Measurements from ENCODE around the gene ANKRD39.

Gene ANKRD39

DNA sequence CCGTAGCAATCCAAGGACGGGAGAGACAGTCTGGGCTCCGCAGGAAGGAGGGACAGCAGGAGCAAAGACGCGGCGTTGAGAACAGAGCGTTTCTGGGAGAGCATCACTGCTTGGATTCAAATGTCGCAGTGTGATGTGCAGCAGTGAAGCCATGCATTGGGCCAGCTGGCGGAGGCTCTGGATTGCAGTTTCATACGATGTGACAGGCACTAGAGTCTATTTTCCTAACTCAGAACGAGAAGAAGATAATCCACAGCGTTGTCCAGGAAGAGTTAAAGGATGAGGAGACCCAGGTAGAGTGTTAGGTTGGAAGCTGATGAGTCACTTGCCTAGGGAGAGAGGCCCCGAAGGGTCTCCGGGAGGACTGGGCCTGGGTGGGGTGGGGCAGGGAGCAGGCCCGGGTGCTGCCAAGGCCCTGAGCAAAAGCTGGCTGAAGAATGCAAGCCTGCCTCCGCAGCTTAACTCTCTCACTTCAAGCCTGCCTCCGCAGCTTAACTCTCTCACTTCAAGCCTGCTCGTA lies 29.7 kb upstream of the ANKRD39 start:
- DNase-seq = no peak

DNA sequence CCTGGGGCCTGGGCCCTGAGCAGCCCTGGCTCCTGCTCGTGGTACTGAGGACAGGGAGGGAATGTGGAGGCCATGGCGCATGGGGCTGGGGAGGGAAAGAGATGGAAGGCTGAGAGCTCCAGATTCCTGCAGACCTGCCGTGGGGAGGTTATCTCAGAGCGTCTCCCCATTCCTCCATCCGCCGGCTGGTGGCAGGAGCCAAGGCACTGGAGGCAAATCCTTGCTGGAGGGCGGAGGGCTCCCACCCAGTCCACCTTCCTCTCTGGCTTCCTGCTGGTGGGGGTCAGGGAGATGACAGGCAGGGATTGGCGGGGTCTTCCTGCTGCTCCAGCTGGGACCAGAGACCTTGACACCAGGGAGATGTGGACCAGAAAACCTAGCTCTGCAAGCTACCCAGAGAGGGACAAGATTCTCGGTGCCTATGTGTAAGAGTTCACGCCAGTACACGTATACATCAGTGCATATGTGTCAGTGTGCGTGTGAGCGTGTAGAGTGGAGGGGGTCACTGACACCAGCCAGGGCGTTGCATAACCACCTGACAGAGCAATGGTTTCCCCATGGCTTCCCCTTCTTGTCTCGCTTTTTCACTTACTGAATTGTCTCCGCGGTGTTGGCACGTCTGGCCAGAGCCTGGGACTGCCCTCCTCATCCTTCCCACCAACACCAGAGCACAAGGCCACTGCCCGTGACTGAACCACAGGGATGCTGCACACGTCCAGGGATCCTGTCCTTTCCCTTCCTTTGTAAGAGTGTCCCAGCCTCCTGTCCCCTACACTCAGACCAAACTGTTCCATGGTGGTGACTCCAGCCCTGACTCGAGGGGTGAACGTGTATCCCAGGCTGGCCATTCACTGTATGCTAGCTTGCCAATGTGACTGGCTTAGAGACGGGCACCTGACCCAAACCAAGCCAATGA lies 27.9 kb upstream of the ANKRD39 start:
- DNase-seq = no peak

GRCh38 chr2:96884299-96885094 lies 26.7 kb upstream of the ANKRD39 start:
- DNase-seq = no peak

DNA sequence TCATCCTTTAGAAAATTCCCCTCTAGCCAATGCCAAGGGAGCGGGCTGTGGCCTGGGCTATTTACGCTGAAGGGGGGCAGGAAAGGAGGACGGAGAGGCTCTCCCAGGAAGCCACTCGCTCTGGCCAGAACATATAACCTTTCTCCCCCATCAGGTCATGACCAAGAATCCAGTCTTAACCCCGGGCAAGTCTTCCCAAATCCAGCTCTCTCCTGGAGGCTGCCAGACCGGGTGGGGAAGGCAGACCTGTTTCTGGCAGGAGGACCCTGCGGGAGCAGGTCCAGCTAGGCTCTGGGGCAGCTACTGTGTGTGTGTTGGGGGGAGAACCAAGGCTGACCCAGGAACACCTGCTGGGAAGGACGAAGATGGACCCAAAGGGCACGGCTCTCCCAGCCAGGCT lies 25.5 kb upstream of the ANKRD39 start:
- no peak for DNase-seq

DNA sequence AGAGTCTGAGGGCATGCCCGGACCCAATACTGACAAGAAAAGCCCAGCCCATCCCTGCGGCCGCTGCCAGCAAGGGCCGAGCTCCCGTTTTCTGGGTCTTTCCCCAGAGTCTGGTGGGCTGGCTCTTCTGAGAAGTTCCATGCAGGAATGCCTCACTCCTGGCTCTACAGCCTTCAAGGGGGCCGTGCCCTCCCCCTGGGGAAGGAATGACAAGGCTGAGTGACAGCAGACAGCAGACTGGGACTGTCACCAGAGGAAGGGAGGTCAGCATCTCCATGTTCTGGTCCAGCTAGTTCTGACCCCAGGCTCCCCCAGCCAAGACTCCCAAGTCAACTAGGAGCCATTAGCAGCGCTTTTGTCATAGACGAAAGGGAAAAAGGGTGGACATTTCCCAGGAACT lies 25.1 kb upstream of the ANKRD39 start:
- DNase-seq = no peak

- DNase-seq = no peak
Observed at GRCh38 chr2:96882230-96882629, 24.4 kb upstream of the ANKRD39 start.

DNA sequence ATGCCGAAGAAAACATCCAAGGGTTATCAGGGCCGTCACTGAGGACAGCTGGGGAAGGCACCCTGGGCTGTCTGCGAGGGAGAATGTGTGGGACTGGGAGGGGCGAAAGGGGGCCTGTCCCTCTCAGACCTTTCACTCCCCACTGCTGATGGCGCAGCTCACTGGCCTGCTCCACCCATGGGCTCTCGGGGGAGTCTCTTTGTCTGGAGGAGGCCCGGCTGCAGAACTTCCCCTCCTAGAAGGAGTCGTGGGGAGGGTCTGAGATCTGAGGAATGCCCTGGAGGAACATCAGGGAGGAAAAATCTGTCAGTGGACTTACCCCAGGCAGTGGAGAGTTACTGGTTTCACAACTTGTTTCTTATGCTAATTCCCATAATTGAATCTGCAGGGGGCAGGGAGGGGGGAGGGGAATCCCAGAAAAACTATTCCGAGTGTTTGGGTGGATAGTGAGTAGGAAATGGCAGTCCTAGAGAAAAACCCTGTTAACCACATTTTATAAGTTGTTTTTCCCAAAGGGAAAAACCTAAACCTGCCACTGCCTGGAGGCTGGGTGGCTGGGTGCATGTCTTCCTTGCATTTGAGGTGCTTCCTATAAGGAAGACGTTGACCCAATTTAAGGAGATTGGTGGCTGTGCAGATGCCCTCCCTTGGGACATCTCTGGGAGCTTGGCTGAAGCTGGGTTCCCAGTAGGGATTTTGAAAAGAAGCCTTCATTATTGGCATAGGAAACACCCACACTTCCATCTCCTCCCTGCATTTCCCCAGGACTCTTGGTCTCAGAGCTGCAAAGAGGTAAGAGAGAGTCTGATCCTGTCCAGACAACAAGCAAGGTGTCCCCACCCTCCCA lies 23.8 kb upstream of the ANKRD39 start:
- no peak for DNase-seq

DNA sequence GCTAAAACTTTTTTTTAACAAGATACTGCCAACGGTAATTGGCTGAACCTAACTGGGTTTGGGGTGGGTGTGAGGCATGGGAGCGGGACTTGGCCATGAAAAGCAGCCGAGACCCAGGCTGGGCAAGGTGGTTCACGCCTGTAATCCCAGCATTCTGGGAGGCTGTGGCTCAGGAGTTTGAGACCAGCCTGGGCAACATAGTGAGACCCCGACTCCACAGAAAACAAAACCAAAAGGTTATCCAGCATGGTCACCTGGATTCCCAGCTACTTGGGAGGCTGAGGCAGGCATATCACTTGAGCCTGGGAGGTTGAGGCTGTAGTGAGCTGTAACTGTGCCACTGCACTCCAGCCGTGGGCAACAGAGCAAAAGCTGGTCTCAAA lies 23.1 kb upstream of the ANKRD39 start:
- DNase-seq = no peak

DNA sequence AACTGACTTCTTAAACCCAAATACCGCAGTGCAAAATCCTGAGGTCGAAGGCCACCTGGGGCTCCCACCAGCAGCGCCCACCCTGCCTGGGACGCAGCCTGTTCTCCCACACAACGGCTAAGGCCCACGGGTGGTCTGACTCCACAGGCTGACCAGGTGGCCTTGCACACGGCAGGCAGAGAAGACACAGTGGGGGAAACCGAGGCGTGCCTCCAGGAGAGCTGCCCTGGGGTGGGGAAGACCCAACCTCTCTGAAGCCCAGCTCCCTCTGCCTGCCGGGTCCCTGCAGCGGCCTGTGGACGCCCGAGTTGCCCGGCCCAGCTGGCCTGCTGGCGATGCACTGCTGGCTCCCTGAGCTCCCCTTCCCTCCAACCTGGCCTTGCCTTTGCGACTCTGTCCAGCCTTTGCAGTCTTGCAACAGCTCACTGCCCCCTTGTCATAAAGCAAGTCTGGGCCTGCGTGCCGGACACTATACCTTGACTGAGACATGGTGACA lies 21.8 kb upstream of the ANKRD39 start:
- no peak for DNase-seq

- no peak for DNase-seq
Observed at GRCh38 chr2:96878796-96879544, 21.2 kb upstream of the ANKRD39 start.

- DNase-seq = no peak
Observed at GRCh38 chr2:96878171-96878570, 20.4 kb upstream of the ANKRD39 start.

GRCh38 chr2:96877631-96878092 lies 19.8 kb upstream of the ANKRD39 start:
- no peak for DNase-seq

GRCh38 chr2:96877042-96877451 lies 19.2 kb upstream of the ANKRD39 start:
- DNase-seq = no peak

DNA sequence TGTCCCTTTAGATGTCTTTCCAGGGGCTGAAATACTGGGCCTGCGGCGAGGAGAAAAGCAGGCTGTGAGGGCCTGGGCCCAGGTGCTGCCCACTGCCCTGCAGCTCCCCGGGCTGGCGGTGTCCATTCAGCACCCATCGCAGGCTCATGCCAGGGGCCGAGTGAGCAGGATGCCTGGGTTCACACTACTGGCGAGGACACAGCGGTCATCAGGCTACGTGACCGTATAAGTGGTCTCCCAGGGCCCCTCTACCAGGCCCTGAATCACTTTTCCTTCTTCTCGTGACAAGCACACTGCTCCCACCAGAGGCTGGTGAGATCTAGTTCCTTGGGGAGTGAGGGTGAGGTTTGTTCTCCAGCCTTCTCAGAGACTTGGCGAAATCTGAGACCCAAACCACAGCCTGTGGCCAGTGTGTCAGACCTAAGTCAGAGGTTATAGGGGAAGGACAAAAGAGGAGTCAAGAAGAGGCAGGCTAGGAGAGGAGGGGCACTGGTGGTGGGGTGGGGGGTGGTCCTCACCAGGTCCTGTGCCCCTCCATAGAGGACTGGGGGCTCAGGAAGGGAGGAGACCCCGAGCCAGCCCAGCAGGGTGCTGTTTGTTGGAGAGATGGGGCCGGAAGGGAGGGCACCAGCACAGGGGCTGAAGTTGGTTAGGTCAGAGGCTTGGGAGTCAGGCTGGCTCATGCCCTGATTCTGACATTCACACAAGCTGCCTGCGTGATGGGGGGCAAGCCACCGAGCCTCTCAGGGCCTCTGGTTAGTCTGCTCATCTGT lies 18.6 kb upstream of the ANKRD39 start:
- DNase-seq = no peak

DNA sequence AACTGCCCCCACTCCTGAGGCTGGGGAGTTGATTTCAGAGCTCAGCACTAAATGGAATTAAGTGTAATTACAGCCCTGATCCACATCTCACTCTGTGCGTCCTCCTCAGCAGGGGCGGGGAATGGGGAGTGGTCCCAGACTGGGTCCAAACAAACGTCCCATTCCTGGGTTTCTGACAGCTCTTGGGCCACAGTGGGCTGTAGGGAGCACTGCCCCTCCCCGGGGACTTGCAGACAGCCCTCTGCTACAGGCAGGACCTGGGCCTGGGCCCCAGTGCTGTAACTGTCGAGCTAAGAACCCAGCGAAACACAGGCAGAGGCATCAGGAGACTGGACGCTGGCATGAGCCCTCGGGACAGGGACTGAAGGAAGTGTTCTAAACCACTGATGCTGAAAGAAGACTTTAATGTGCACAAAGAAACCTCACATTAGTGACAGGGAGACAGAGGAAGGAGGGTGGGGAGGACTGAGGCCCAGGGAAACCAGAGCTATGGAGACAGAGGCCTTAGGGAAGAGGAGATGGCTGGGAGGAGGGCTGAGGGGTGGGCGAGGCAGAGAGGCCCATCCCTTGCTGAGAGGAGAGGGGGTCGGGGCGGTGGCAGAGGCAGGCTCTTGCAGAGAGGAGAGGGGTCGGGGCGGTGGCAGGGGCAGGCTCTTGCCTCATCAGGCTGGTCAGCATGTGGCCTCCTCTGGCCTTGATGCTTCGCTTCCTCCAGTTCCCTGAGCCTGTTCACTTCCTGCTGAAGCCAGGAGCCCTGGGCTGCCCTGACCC lies 17.9 kb upstream of the ANKRD39 start:
- no peak for DNase-seq

GRCh38 chr2:96874198-96874831 lies 16.5 kb upstream of the ANKRD39 start:
- DNase-seq = no peak

DNA sequence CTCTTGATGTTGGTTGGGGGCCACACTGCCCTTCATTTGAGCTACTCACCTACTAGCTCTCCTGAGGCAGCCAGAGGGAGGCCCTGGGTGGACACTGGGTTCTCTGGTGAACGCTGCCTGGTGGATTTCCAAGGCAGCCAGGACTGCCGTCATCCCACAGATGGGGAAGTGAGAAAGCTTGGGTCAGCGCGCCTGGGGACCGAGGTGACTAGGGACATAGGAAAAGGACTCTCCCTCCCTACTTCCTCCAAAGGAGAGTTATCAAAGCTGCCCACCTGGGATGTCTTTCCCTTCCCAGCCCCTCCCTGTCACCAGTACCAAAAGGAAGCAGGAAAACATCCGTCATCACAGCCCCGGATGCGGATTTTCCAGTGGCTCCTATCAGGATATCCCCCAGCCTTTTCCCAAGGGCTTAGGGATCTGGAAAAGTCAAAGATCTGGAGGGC lies 15.9 kb upstream of the ANKRD39 start:
- no peak for DNase-seq

DNA sequence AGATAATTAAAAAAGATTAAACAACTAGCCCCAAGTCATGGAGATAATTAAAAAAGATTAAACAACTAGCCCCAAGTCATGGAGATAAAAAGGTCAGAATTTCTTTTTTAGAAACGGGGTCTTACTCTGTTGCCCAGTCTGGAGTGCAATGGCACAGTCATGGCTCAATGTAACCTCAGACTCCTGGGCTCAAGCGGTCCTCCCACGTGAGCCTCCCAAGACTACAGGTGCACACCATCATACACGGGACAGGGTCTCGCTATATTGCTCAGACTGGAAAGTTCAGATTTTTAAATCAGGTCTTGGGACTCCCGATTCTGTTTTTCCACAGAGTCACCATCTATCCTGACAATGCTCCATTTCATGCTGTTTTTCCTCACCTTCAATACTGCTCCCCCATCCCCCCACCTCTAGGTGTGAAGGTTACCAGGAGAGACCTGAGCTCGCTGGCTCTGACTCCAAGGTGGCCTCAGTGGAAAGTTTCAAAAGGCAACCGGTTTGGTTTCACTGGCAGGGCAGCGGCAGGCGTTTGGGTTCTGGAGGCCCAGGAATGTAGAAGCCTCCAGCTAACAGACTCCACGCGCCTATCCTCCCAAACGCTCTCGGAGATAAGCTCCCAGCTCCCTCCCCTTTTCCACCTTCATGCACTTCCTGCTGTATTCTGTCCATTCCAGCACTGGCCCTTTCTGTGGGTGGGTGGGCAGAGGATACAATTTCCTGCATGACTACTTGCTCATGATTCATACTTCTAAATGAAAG lies 15.0 kb upstream of the ANKRD39 start:
- DNase-seq = no peak
